ENCODE results near the gene TIMP3. TPM values are rescaled to one million over a fixed set of nuclear protein-coding genes. Genes with fewer than 3 reads are reported as not detected.
A peak's percentile ranks its signal among the peaks of the same experiment; 100 is the strongest.

The TIMP3 gene
- total and polyA plus RNA-seq, 2 of the 4 experiments (the other 2 are of a cell fraction), result 98.8 to 179 TPM

- TF ChIP-seq CEBPB (IDR thresholded peaks at IDR 0.05; ENCODE audit: low read depth, low read length), result no peak
- TF ChIP-seq RAD21 (IDR thresholded peaks at IDR 0.05; ENCODE audit: low read length), result no peak
- TF ChIP-seq RCOR1 (IDR thresholded peaks at IDR 0.05; ENCODE audit: insufficient replicate concordance, low read length), result no peak
- TF ChIP-seq ELK1 (IDR thresholded peaks at IDR 0.05; ENCODE audit: borderline replicate concordance, low read depth, low read length), result no peak
- TF ChIP-seq RFX5 (IDR thresholded peaks at IDR 0.05; ENCODE audit: low read depth, low read length), result no peak
- TF ChIP-seq MAFK (IDR thresholded peaks at IDR 0.05; ENCODE audit: low read depth, low read length), result no peak
- Histone ChIP-seq H3K4me1 (ENCODE audit: control insufficient read depth, insufficient read depth, low read length) (peaks cover 18% of the 10 kb centered on the region), H3K9me3 (ENCODE audit: control insufficient read depth, insufficient read depth, low read length) (no peaks in the 10 kb centered on the region), H4K5ac (ENCODE audit: low read depth, low read length) (no peak overlapping the region), H3K9me1 (ENCODE audit: insufficient read depth, low read length) (peaks cover 16% of the 10 kb centered on the region), H3K4me2 (ENCODE audit: low read depth, low read length) (no peak overlapping the region), H2AFZ (replicated peaks; ENCODE audit: low read length, poor library complexity) (peak overlapping the region; percentile 18), H4K8ac (ENCODE audit: low read depth in 2 of 2, low read length in 2 of 2) (peak overlapping the region; percentile 19 to 56; a peak in 2 of 4 replicates), H2BK15ac (ENCODE audit: low read depth, low read length) (peak overlapping the region; percentile 70; the same call in 2 of the 3 replicates), H3K27me3 (ENCODE audit: control insufficient read depth, insufficient read depth, low read length) (no peaks in the 10 kb centered on the region), H2AK9ac (replicated peaks; ENCODE audit: low read depth, low read length, poor library complexity) (peak overlapping the region; percentile 92), H2BK5ac (ENCODE audit: low read depth, low read length, poor library complexity, severe bottlenecking) (peak overlapping the region; percentile 47), H4K91ac (ENCODE audit: insufficient read depth, low read depth, low read length) (peak overlapping the region; percentile 66), H3K9ac (ENCODE audit: low read depth, low read length) (no peak overlapping the region), H4K20me1 (ENCODE audit: insufficient read depth, low read length) (no peaks in the 10 kb centered on the region), H3K4me3 (ENCODE audit: insufficient read depth, low read depth, low read length) (no peak overlapping the region), H3K27ac (ENCODE audit: insufficient read depth, low read length) (no peak overlapping the region), H3K79me1 (ENCODE audit: low read depth in 1 of 2, low read length in 2 of 2) (no peaks in the 10 kb centered on the region), H2AK5ac (ENCODE audit: low read depth, low read length) (peak overlapping the region; percentile 78), H3K56ac (ENCODE audit: extremely low read depth, insufficient read depth, low read length) (no peak overlapping the region), H3K4ac (ENCODE audit: low read depth, low read length) (peak overlapping the region; percentile 73), H3K23ac (ENCODE audit: low read depth, low read length) (no peak overlapping the region), H3K18ac (ENCODE audit: low read depth, low read length) (no peak overlapping the region), H3K36me3 (ENCODE audit: control insufficient read depth, insufficient read depth, low read length) (no peaks in the 10 kb centered on the region), H2BK20ac (ENCODE audit: low read depth, low read length) (peak overlapping the region; percentile 92), H3K14ac (replicated peaks; ENCODE audit: low read depth, low read length) (peak overlapping the region; percentile 62; the same call in 1 of the 2 replicates), H2BK120ac (ENCODE audit: low read depth, low read length) (peak overlapping the region; percentile 88)
- dilution Hi-C loops (cut with HindIII; ENCODE audit: low sequenced_read_pairs, unreplicated experiment) (no loop called here), in situ Hi-C loops (cut with MboI; ENCODE audit: low sequenced_read_pairs) (no loop called here), intact Hi-C loops (cut with micrococcal nuclease) (no loop called here)
- WGBS, 2 experiments (ENCODE audit: extremely low coverage in 2 of 2, insufficient read length in 1 of 2), result no CpG with 5 or more reads among the region's 6 CpGs
- BruUV-seq (replicated peaks), result no TSS peak
- ChIA-PET POLR2A (ENCODE audit: unreplicated experiment) (no interaction called here), CTCF (no interaction called here)
- DNase-seq (no peak), ATAC-seq (ENCODE audit: low read depth) (no peak)
These were observed 47.9 kb upstream of the TIMP3 start for GRCh38 chr22:32753591-32753990.

Measured in IMR-90 (cell line).